ENCODE data around the gene TOGARAM2. TPM values are rescaled to one million over a fixed set of nuclear protein-coding genes. Genes with fewer than 3 reads are reported as not detected.

Gene TOGARAM2
- total and polyA plus RNA-seq, 2 of the 13 experiments (the other 11 are each of a cell fraction or from before 2014, with no cell fraction given): under 0.01 to 0.05 TPM

- DNase-seq (ENCODE audit: low spot score) (no peak), ATAC-seq (no peak), FAIRE-seq (no peak)
- CTCF ChIA-PET (ENCODE audit: low intra/inter-chr PET ratio, low total read pairs): no interaction called here
- H4K20me1 ChIP-seq (ENCODE audit: insufficient read depth, low read length): no peaks in the 10 kb centered on the region
- peaks cover 20 to 73% of the 10 kb centered on the region in 2 experiments for H3K27me3 ChIP-seq (ENCODE audit: control insufficient read depth in 1 of 2, insufficient read depth in 2 of 2, low read length in 2 of 2)
- H3K4me1 ChIP-seq (ENCODE audit: insufficient read depth, low read length): no peaks in the 10 kb centered on the region
- no peak overlapping the region for H2AFZ ChIP-seq (ENCODE audit: low read length)
- no TSS peak for BruUV-seq (replicated peaks)
- intact Hi-C loops (cut with micrococcal nuclease; ENCODE audit: unreplicated experiment) (no loop called here), in situ Hi-C loops (cut with HindIII; ENCODE audit: extremely low pct_ligation_motif_present, low pct_unique_long_range_greater_than_20kb) (loop anchor here (25.0 kb wide), 1 partner anchor 840 kb away; no protein-coding TSS in a partner anchor)
- H3K79me2 ChIP-seq (ENCODE audit: insufficient read depth, low read length): no peaks in the 10 kb centered on the region
- WGBS (ENCODE audit: low lambda C conversion rate): 33% methylated on average over 12 of the region's 12 CpGs
- H3K36me3 ChIP-seq (replicated peaks in 1 of 2; ENCODE audit: control insufficient read depth in 1 of 2, insufficient read depth in 2 of 2, low read length in 2 of 2): no peaks in the 10 kb centered on the region
- H3K9me3 ChIP-seq (ENCODE audit: low read length): no peaks in the 10 kb centered on the region
- POLR2A ChIA-PET: no interaction called here
- no peak overlapping the region for H3K9ac ChIP-seq (ENCODE audit: insufficient read depth, low read depth, low read length)
- no peak overlapping the region for H3K4me2 ChIP-seq (ENCODE audit: low read depth, low read length)
- H3K4me3 ChIP-seq (replicated peaks in 1 of 3; ENCODE audit: insufficient read depth in 1 of 3, low read depth in 2 of 3, low read length in 3 of 3): no peak overlapping the region
- TF ChIP-seq RXRA (CRISPR knock-in tag; IDR thresholded peaks at IDR 0.05) (no peak), FOXA1 (IDR thresholded peaks at IDR 0.05) (no peak), FOXA1 (CRISPR knock-in tag; IDR thresholded peaks at IDR 0.05) (no peak), SP2 (CRISPR knock-in tag; IDR thresholded peaks at IDR 0.05) (no peak), ZNF382 (CRISPR knock-in tag; IDR thresholded peaks at IDR 0.05; ENCODE audit: borderline replicate concordance) (no peak), IKZF5 (CRISPR knock-in tag; IDR thresholded peaks at IDR 0.05) (no peak), ZNF33B (CRISPR knock-in tag; IDR thresholded peaks at IDR 0.05) (no peak)
- no peak overlapping the region for H3K27ac ChIP-seq (ENCODE audit: extremely low read length, insufficient read depth, low read length)
Observed at GRCh38 chr2:28997237-28997846, 16.2 kb downstream of the TOGARAM2 start.

Data from HepG2 (cell line).